Duodenal mucosa (tissue), 2 donors: Measurements from ENCODE around the gene NDUFA7.
"Not testable (repeated sequence)": the region's sequence is repeated elsewhere in the genome, so short reads cannot be mapped to it uniquely, and the experiment has no call there.

Source experiments
- H3K27ac ChIP-seq: one replicate; pipeline ENCODE4 v1.7.0; 2013; ENCODE audit warnings: low read depth, low read length
- H3K27me3 ChIP-seq, 2 donors: one replicate each; pipeline ENCODE4 v1.7.0; 2013; ENCODE audit warnings: low read length in 2 of 2, control low read depth in 1 of 2; ENCODE audit not compliant: insufficient read depth in 2 of 2, control insufficient read depth in 1 of 2
- H3K36me3 ChIP-seq, 2 donors: one replicate each; pipeline ENCODE4 v1.7.0; 2013; ENCODE audit warnings: low read length in 2 of 2, control low read depth in 1 of 2; ENCODE audit not compliant: insufficient read depth in 2 of 2, control insufficient read depth in 1 of 2
- H3K4me1 ChIP-seq, 2 donors: one replicate each; pipeline ENCODE4 v1.7.0; 2013; ENCODE audit warnings: low read length in 2 of 2, control low read depth in 1 of 2; ENCODE audit not compliant: insufficient read depth in 2 of 2, control insufficient read depth in 1 of 2
- H3K4me3 ChIP-seq, 2 donors: one replicate each; pipeline ENCODE4 v1.7.0; 2013; ENCODE audit warnings: low read length in 2 of 2, low read depth in 1 of 2
- H3K9ac ChIP-seq, 2 donors: one replicate each; pipeline ENCODE4 v1.7.0; 2013; ENCODE audit warnings: low read length in 2 of 2, low read depth in 1 of 2
- H3K9me3 ChIP-seq, 2 donors: one replicate each; pipeline ENCODE4 v1.7.0; 2013; ENCODE audit warnings: low read length in 2 of 2, control low read depth in 1 of 2; ENCODE audit not compliant: control insufficient read depth in 1 of 2

The NDUFA7 gene

GRCh38 chr19:8358948-8359347 is 37.8 kb upstream of the NDUFA7 start:
- H3K9ac ChIP-seq: no peak overlapping the region
- H3K9me3 ChIP-seq: no peaks in the 10 kb centered on the region
- H3K27ac ChIP-seq: no peak overlapping the region
- no peaks in the 10 kb centered on the region for H3K36me3 ChIP-seq
- H3K27me3 ChIP-seq: no peaks in the 10 kb centered on the region
- peaks cover 25 to 30% of the 10 kb centered on the region in 2 donors for H3K4me1 ChIP-seq
- H3K4me3 ChIP-seq: no peak overlapping the region

GRCh38 chr19:8357007-8357521 is 35.9 kb upstream of the NDUFA7 start:
- H3K9me3 ChIP-seq: no peaks in the 10 kb centered on the region
- no peaks in the 10 kb centered on the region for H3K36me3 ChIP-seq
- H3K27ac ChIP-seq: no peak overlapping the region
- no peak overlapping the region for H3K9ac ChIP-seq
- no peak overlapping the region for H3K4me3 ChIP-seq
- H3K4me1 ChIP-seq: peaks cover 14 to 19% of the 10 kb centered on the region in 2 donors
- peaks cover 0 to 3% of the 10 kb centered on the region in 2 donors for H3K27me3 ChIP-seq

GRCh38 chr19:8355631-8356402 is 34.6 kb upstream of the NDUFA7 start:
- Histone ChIP-seq H3K4me3 (no peak overlapping the region), H3K36me3 (no peaks in the 10 kb centered on the region), H3K9me3 (no peaks in the 10 kb centered on the region), H3K27me3 (peaks cover 0 to 3% of the 10 kb centered on the region in 2 donors), H3K4me1 (peaks cover 8 to 14% of the 10 kb centered on the region in 2 donors), H3K27ac (no peak overlapping the region), H3K9ac (no peak overlapping the region)

GRCh38 chr19:8352845-8353244 is 31.7 kb upstream of the NDUFA7 start:
- H3K27me3 ChIP-seq, H3K27ac ChIP-seq, H3K36me3 ChIP-seq, H3K9ac ChIP-seq, H3K9me3 ChIP-seq, H3K4me3 ChIP-seq: not testable (repeated sequence)
- H3K4me1 ChIP-seq: peaks cover 8 to 14% of the 10 kb centered on the region in 2 donors

GRCh38 chr19:8352134-8352827 is 31.1 kb upstream of the NDUFA7 start:
- no peak overlapping the region for H3K27ac ChIP-seq
- H3K9me3 ChIP-seq: no peaks in the 10 kb centered on the region
- no peak overlapping the region for H3K9ac ChIP-seq
- no peaks in the 10 kb centered on the region for H3K36me3 ChIP-seq
- H3K4me1 ChIP-seq: peaks cover 8 to 14% of the 10 kb centered on the region in 2 donors
- no peak overlapping the region for H3K4me3 ChIP-seq
- peaks cover 0 to 3% of the 10 kb centered on the region in 2 donors for H3K27me3 ChIP-seq

- H3K4me3 ChIP-seq, H3K9ac ChIP-seq, H3K27ac ChIP-seq, H3K4me1 ChIP-seq, H3K36me3 ChIP-seq, H3K27me3 ChIP-seq, H3K9me3 ChIP-seq: not testable (repeated sequence)
Observed at GRCh38 chr19:8349629-8350372, 28.6 kb upstream of the NDUFA7 start.

- no peak overlapping the region for H3K9ac ChIP-seq
- H3K36me3 ChIP-seq: no peaks in the 10 kb centered on the region
- no peaks in the 10 kb centered on the region for H3K9me3 ChIP-seq
- no peak overlapping the region for H3K27ac ChIP-seq
- peaks cover 0 to 9% of the 10 kb centered on the region in 2 donors for H3K4me1 ChIP-seq
- peaks cover 9 to 21% of the 10 kb centered on the region in 2 donors for H3K27me3 ChIP-seq
- H3K4me3 ChIP-seq: peak overlapping the region; percentile 47 to 57
Observed at GRCh38 chr19:8343483-8343844, 22.3 kb upstream of the NDUFA7 start.

- peaks cover 9 to 21% of the 10 kb centered on the region in 2 donors for H3K27me3 ChIP-seq
- peak within 1 kb of the TSS; percentile 37 to 43 for H3K9ac ChIP-seq
- peak within 1 kb of the TSS; percentile 52 to 64 for H3K4me3 ChIP-seq
- H3K9me3 ChIP-seq: no peaks in the 10 kb centered on the region
- peak within 1 kb of the TSS; percentile 46 for H3K27ac ChIP-seq
- H3K36me3 ChIP-seq: no peaks in the 10 kb centered on the region
- peaks cover 0 to 9% of the 10 kb centered on the region in 2 donors for H3K4me1 ChIP-seq
Observed at GRCh38 chr19:8342684-8343482, 21.7 kb upstream of the NDUFA7 start, which contains the start of gene KANK3. KANK3 (minus strand) TSS chr19:8343262; CDS start chr19:8337828, 5,434 bp downstream.

GRCh38 chr19:8342316-8342683 is 21.1 kb upstream of the NDUFA7 start:
- H3K27ac ChIP-seq: no peak overlapping the region
- no peak overlapping the region for H3K4me3 ChIP-seq
- H3K27me3 ChIP-seq: peaks cover 9 to 24% of the 10 kb centered on the region in 2 donors
- no peaks in the 10 kb centered on the region for H3K36me3 ChIP-seq
- H3K9me3 ChIP-seq: no peaks in the 10 kb centered on the region
- peaks cover 0 to 9% of the 10 kb centered on the region in 2 donors for H3K4me1 ChIP-seq
- no peak overlapping the region for H3K9ac ChIP-seq
